CD1c-positive myeloid dendritic cell (primary cell): Measurements from ENCODE around the gene CAPN8.

Experiments used
- DNase-seq: peaks from one replicate; pipeline ENCODE4 v3.0.0-alpha.2; 2016; ENCODE audit errors: extremely low spot score

CAPN8 gene

DNA sequence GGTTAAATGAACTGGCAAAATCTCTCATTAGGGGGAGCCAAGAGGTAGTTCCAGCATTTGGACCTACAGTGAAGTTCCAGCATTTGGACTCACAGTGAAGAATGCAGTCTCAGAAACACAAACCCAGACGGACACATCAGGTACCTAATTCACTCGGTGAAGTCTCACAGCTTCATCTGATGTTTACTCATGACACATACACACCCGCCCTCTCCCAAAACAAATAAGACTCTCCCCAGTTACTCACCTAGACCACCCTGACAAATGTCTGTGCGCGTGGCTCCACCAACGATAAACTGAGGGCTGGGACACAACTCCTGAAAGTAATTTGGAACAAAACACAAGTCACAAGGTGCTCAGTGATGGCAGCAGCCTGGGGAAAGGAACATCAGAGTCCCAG lies 11.4 kb downstream of the CAPN8 start:
- DNase-seq, result no peak

DNA sequence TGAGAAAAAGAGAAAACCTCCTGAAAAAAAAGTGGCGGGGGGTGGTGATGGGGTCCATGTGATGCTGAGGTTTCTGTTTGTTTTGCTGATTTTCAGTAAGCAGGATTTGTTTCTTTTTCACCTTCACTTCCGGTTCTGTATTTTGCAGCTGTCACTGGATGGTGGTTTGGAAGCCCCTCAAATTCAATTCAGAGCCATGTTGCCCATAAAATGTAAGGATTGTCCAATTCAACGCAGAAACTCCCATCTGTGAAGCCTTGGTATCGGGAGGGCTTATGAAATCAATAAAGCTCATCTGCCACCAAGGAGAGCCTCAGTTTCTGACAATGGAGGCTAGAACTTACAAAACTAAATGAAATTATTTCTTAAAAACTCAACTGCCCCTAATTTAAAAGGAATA lies 12.1 kb downstream of the CAPN8 start:
- no peak for DNase-seq

DNA sequence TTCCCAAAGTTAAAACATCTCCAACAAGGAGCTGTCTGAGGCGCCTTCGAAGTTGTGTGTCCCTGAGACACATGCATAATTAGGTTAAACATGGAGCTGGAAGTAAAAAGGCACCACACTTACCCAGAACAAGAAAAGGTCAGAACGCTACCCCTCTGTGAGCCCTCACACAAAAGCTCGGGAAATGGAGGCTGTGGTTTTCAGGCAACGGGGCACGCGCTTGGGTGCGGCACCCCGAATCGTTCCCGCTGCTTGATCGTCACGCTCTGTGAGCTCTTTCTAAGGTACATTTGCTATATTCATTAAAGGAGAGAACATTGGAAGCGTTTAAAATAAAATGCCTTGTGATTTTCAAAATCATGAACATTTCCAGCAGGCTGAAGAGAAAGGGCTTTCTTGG lies 12.5 kb downstream of the CAPN8 start:
- DNase-seq, result no peak

DNA sequence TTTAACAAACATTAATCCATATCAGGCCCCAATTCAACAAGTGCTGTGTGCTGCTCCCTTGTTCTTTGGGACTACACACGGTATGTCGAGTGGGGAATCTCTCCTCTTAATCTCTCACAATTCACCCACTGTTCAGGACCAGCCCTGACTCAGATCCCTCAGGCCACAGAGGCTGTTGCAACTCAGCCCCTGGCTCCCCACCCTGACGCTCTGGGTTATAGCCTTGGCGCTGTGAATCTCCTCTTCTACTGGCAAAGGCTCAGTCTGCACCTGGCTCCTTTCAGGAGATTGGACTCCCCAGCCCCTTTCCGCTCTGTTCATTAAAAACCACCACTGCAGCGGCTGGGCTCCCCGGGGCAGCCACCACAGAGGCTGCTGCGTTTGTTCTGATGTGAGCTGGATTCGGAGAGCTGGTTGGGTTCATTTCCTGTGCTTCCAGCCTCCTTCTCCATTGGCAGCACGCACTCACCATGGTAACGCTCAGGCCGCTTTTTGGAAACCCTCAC lies 13.0 kb downstream of the CAPN8 start:
- no peak for DNase-seq

DNA sequence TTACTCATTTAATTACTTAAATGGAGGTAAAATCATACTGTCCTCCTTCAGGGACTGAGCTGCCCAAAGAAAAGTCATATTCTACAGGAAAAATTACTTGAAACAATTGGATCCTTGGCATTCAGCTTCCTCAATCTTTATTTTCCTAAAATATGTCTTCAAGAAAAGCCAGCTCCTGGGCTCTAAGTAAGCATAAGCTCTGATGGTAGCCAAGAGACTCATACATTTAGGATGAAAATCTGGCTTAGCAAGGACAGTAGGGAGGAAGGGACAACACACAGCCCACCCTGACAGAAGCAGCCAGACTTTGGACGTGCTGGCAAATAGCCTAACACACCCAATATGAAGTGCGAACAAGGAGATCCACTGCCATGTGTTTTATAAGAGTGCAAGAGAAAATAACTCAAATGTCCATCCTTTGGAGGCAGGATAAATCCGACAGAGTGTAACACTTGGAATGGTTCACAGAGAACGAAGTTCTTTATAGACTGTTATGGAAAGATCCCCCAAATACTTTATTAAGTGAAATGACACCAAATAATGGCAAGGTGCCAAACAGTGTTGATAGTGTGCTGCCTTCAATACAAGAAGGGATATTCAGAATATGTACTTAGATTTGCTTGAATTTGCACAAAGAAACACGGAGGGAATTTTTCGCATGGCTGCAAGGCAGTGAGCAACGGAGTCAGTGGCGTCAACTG lies 14.1 kb downstream of the CAPN8 start:
- DNase-seq, result no peak

DNA sequence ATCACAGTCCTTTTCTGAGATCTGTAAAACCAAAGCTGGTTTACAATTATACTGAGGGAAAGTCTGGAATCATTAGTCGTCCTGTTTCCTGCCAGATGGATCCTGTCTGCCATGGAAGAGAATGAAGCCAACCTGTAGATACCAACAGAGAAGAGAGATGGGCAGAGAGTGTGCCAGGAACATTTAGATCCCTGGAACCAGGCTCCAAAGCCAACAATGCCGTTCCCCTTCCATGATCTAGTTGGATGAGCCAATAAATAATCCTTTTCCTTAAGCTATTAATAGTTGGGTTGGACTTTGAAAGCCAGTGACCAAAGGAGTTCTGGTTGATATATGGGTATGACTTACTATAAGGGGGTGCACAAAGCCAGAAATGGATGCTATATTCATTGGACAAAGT lies 15.0 kb downstream of the CAPN8 start:
- no peak for DNase-seq

DNA sequence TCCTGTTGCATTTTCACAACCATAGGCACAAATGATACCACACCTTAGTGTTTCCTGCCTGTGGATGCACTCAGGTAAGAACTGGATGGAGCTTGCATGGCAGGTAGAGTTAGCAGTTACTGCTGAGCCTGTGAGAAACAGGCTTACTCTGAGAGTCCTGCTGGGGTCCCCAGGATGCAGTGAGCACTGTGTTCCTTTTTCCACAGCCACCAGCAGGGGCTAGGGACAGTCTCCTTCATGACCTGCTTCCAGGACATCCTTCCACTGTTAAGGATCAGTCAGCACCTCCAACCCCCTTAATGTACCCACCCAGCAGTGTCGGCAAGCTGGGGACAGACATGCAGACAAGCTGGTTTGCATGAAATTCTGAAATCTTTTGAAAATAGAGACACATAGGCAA lies 16.3 kb downstream of the CAPN8 start:
- DNase-seq, result no peak

DNA sequence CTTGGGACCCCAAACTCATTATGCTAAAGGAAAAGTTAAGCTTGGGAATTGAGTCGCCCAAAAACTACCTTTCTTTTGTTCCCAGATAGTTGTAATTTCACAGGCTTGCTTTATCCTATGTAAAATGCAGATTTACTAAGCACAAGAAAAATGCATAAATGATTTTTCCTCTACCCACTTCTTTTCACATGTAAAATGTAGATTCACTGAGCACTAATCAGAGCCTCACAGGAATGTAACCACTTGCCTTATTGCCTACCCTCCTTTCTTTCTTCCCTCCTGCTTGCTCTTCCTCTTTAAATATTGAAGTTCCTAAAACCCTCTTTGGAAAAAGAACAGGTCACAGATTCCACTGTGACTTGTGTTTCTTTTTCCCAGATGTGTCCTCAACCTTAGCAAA lies 18.3 kb downstream of the CAPN8 start:
- DNase-seq, result no peak

DNA sequence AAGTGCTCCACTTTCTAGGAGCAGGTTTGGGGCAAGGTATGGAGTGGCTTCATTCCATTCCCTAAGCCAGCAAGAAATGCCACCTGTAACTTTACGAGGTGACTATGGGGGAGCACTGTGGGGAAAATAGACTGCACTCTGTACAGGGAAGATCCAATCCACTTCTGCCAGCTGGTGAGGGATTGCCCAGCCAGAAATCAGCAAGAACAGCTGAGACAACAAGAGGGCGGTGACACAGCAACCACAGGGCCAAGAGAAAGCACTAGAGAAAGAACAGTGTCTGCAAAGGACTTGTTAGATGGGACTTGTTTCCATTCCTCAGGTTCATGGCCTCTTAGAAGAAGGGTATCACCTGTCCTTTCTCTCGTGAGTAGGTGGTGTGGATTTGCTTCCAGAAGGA lies 19.6 kb downstream of the CAPN8 start:
- no peak for DNase-seq

DNA sequence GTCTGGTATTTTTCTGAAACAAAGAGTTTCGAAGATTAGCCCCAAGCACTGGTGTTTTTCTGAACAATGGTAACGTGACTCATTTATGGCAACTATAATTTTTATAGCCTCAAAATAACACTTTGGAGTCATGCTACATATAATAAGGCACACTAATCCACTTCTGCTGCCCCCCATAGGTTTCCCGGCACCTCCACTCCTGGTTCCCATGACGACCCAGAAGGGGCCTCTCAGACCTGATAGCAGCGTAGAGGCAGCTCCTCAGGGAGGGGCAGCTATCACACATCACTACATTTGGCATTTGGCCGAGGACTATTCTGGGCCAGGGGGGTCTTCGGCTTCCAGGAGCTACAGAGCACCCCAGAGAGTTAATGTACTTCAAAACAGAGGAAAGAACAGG lies 23.3 kb downstream of the CAPN8 start:
- no peak for DNase-seq

DNA sequence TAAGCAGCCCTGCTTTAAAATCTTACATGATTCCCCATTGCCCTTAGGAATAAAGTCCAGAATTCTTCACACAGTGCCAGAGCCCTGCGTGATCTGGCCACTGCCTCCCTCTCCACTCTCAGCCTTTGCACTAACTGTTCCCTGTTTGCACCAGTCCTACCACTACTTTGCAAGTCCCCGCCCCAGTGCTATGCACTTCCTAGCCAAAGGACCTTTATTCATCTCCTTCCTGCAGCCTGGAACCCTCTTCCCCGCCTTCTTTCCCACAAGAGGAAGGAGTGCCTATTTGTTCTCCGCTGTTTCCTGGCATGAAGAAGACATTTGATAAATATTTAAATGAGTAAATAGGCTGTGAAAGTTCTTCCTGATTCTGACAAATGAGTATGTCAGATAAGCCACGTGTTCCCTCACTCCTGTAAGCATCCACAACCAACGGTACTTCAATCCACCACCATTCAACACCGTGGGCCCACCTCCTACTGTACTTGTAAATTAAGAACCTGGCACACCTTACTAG lies 23.9 kb downstream of the CAPN8 start:
- DNase-seq, result no peak

DNA sequence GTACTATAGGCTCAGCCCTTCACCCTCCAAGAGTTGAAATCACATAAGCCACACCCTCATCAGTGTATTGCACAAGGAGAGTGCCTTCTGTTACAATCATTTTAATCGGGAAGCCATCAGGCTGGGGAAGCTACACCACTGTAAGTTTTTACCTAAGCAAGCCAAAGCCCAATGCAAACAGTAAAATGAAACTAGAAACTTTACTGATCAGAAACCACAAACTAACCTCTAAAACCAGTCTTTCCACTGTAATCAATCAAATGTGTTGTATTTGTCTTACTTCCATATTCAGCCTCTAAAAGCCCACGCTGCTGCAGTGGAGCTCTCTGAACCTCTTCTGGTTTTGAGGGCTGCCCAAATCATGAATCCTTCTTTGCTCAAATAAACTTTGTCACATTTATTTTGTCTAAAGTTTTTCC lies 26.2 kb downstream of the CAPN8 start:
- no peak for DNase-seq

DNA sequence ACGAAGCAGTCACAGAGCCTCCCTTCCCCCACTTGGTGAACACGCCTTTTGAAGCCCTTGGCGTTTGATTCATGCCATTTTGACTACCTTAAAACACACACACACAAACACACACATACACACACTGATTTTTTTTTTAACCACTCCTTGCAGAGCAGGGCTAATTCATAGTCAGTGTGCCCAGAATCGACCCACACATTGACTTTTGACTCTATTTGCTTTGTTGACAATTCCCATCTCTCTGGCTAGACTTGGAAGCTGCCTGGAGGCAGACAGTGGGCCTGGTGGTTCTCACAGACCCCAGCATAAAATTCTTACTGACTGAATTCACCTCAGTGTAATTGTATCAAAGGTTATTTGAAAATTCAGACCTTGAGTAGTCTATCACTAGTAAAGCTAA lies 30.3 kb downstream of the CAPN8 start:
- no peak for DNase-seq

DNA sequence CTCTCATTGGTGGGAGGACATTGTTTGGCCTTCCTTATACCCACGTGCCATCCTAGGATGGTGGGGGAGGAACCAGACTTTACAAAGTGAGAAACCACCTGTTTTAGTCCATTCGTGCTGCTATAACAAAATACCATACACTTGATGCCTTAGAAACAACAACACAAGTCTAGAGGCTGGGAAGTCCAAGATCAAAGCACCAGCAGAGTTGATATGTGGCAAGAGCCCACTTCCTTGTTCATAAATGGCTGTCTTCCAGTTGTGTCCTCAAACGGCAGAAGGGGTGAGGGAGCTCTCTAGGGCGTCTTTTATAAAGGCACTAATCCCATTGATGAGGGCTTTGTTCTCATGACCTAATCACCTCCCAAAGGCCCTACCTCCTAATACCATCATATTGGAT lies 31.1 kb downstream of the CAPN8 start:
- DNase-seq, result no peak

DNA sequence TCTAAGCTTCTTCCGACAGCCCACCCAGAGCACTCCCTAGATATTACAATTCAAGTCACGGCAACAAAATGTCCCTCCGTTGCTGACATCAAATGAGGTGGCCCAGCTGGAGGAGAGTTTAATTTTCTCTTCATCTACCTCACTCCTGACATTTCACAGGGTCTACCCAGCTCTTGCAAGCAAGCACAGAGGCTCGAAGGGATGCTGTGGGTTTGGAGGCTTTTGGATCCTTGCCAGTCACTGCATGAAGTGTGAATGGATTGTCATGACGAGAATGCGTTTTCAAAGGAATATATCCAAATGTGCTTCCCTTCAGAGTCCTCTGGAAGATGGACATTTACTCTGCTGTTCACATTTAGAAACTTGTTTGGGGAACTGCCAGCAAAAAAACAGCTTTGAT lies 33.5 kb downstream of the CAPN8 start:
- DNase-seq, result no peak

DNA sequence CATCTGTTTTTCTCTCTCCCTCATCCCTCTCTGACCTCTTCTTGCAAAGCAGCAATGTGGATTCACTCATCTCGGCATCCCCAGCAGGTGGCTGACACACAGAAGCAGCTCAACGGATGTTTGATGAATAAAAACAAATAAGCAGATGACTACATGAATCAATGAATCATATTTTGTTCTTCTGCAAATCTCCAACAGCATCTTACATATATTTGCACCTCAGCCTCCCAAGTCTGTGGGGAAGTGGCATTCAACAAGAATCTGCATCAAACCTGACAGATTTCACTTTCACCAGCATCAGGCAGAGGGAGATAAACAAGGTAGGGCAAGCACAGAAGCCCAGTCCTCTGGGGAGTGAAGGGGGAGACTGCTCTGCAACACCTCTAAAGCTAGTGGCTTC lies 34.0 kb downstream of the CAPN8 start:
- no peak for DNase-seq

DNA sequence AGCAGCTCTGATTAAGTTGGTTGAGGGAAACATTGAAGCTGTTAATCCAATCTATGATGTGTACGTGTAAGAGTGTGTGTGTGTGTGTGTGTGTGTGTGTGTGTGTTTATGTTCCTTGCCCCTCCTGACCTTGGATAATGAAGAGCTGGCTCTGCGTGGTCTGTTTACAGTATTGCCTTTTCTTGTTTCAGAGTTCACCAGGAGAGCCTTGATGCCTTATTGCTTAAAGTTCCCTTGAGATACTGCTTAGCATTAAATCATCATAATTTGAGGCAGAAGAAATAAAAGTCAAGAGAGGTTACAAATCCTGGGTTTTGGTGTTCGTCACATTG lies 36.4 kb downstream of the CAPN8 start:
- DNase-seq, result no peak

DNA sequence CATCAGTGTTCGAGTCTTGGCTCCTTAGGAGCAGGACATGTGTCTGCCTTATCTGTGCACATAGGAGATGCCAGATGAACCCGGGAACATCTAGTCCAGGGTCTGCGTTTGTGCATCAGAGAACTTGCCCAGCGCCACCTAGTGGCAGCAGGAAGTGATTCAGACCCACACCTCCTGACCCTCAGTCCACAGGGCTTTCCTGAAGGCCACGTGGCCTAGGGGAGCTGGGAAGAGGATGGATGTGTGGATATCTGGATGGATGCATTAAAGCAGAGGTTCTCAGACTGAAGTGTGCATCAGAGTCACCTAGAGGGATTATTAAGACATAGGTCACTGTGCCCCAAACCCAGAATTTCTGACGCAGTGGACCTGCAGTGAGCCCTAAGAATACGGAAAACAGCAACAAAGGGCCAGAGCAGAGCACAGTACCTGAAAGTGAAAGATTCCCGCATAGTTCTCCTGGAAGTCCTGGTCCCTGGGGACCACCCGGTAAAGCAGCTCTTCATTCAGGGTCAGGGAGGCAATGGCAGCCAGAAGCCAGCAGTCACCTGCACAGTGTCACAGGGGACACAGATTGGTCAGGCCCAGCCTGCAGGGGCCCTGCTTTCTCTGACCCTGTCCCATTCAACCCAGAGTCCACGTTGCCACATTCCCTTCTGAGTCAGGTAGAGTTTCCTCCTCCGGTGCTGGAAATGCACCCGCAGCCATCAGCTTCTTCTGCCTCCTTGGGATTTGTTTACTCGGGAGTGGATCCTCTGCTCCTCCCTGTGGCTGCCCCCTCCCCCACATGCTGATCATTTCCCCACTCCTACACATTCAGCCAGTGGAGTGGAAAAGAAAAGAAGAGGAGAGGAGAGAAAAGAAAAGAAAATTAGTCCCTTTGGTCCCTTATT lies 37.0 kb downstream of the CAPN8 start:
- DNase-seq, result peak; percentile 68

DNA sequence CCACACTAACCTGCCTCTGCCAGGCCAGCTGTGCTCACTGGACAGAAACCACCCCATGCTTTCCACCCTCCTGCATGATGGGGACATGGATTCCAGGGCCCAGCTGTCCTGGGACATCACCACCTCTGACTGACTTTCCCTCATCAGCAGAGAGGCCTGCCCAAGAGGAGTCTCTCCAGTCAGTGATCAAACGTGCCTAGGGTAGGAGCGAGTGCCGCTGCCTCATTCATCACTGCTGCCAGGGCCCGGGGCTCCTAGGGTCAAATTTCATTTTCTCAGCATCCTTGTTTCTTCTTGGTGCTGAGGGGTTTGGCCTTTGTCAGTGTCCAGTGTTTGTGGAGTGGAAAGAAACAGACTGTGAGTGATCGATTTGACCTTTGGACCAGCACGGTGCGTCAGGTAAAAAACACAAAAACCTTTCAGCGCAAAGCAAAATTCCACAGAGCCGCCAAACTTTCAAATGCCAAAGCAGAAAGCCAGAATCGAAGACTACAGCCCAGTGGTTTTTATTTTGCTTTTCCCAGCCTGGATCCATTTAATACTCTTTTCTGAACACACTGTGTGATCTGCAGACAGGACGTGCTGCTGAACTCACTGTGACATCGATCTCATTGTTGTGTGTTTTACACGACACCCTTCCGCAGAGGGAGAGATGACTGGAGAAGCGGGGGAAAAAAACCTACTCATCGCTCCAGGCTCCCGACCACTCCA lies 43.2 kb downstream of the CAPN8 start:
- DNase-seq, result no peak

DNA sequence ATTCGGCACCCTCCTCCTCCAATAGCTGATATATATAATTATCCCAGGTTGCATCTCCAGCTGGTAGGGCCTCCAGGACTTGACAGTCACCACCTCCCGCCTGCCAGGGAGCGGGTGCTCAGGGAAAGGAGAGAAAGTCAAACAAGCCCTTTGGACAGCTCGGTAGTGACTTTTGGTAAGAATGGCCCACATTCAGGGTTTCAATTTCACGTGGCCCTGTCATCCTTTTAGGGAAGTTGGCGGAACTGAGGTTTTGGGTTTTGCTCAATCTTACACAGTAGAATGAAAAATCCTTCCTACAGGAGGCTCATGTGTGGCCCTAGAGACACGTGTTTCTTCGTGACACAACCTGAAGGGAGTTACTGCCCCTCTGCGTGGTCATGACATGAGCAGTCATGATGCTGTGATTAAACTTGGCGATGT lies 44.2 kb downstream of the CAPN8 start:
- peak; percentile 94 for DNase-seq

DNA sequence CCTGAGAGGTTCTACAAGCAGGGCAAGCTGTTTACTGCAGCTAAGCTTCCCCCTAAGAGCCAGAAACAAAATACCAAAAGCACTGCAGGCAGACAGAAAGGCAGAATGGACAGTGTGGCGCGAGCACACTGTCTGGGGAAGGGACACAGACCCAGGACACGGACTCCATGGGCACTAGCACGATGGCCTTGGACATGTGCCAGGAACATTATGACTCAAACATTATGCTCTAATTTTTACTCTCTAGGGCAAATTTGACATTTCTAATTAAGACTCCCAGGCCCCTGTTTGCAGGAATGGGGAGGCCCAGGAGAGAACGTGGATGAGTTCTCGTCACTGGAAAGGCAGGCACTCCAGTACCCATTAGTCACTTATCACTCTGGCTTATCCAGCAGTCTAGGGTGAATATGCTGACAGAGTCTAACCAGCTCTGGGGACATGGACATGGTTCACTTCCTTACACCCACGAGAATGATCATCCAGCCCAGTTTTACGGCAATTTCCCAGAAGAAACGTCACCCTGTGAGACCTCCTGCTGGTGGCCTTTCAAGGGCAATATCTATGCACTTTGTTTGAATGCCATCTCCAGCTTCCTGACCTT lies 45.1 kb downstream of the CAPN8 start:
- peak; percentile 92 for DNase-seq

DNA sequence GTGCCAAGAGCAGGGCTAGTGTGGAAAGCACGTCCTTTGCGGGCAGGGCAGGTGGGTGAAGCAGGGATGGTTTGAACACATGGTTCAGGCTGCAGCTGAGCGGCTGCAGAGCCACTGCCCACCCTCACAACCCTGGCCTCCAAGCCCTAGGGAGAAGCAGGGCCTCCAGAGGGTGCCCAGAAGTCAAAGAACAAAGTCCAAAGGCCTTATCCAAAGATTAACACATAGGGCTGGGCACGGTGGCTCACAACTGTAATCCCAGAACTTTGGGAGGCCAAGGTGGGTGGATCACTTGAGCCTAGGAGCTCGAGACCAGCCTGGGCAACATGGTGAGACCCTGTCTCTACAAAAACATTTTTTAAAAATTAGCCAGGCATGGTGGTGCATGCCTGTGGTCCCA lies 46.8 kb downstream of the CAPN8 start:
- no peak for DNase-seq
